SJCRH30 (cell line): Measurements from ENCODE around the gene DMAC2. TPM values are rescaled to one million over a fixed set of nuclear protein-coding genes. Genes with fewer than 3 reads are reported as not detected.

ENCODE experiments used
- DNase-seq, 2 experiments: peaks; one replicate each; pipeline ENCODE4 v3.0.0-alpha.2; 2015 to 2020
- H3K27ac ChIP-seq: fragments of 250-450 bp; sonication (Bioruptor Pico); 2 replicates; pipeline ENCODE4 v1.5.1; 2020; ENCODE audit warnings: mild to moderate bottlenecking, moderate library complexity
- H3K27me3 ChIP-seq: fragments of 250-450 bp; sonication (Bioruptor Pico); 2 replicates; pipeline ENCODE4 v1.5.1; 2020; ENCODE audit warnings: mild to moderate bottlenecking, moderate library complexity
- H3K36me3 ChIP-seq: fragments of 250-450 bp; sonication (Bioruptor Pico); 2 replicates; pipeline ENCODE4 v1.5.1; 2020; ENCODE audit warnings: mild to moderate bottlenecking, moderate library complexity
- H3K4me1 ChIP-seq: fragments of 250-450 bp; sonication (Bioruptor Pico); 2 replicates; pipeline ENCODE4 v1.5.1; 2020; ENCODE audit warnings: mild to moderate bottlenecking, moderate library complexity
- H3K4me3 ChIP-seq: fragments of 250-450 bp; sonication (Bioruptor Pico); 2 replicates; pipeline ENCODE4 v1.5.1; 2020; ENCODE audit warnings: mild to moderate bottlenecking, moderate library complexity
- H3K9me3 ChIP-seq: fragments of 250-450 bp; sonication (Bioruptor Pico); replicated peaks from 2 replicates; pipeline ENCODE4 v1.5.1; 2020; ENCODE audit warnings: mild to moderate bottlenecking, moderate library complexity
- total RNA-seq: library from RNA; depleted of rRNA; stranded (reverse); fragments of >200 nt; shearing (Covaris generic); gene quantifications from 2 replicates; pipeline ENCODE4 v1.2.3, GENCODE V29; 2014

The DMAC2 gene
- total RNA-seq, 1 experiment from 2014 or later = 91.7 TPM

- Histone ChIP-seq H3K4me3 (no peak overlapping the region), H3K4me1 (peaks cover 19% of the 10 kb centered on the region), H3K27me3 (no peaks in the 10 kb centered on the region), H3K36me3 (peaks cover 5% of the 10 kb centered on the region), H3K9me3 (no peaks in the 10 kb centered on the region), H3K27ac (no peak overlapping the region)
- no peak for DNase-seq
These were observed 6.5 kb downstream of the DMAC2 start for GRCh38 chr19:41433171-41433570.

- peaks cover 5% of the 10 kb centered on the region for H3K36me3 ChIP-seq
- DNase-seq = peak in 1 of 2 experiments; percentile 63
- no peaks in the 10 kb centered on the region for H3K9me3 ChIP-seq
- no peak overlapping the region for H3K4me3 ChIP-seq
- no peaks in the 10 kb centered on the region for H3K27me3 ChIP-seq
- H3K27ac ChIP-seq = peak overlapping the region; percentile 34
- peaks cover 19% of the 10 kb centered on the region for H3K4me1 ChIP-seq
These were observed 8.0 kb downstream of the DMAC2 start for GRCh38 chr19:41431426-41432386.

GRCh38 chr19:41430922-41431321 lies 8.8 kb downstream of the DMAC2 start:
- Histone ChIP-seq H3K4me3 (no peak overlapping the region), H3K27me3 (no peaks in the 10 kb centered on the region), H3K4me1 (peaks cover 19% of the 10 kb centered on the region), H3K27ac (peak overlapping the region; percentile 34), H3K36me3 (peaks cover 5% of the 10 kb centered on the region), H3K9me3 (no peaks in the 10 kb centered on the region)
- peak; percentile 54 to 67 for DNase-seq

GRCh38 chr19:41428481-41428859 lies 11.2 kb downstream of the DMAC2 start:
- Histone ChIP-seq H3K27me3 (no peaks in the 10 kb centered on the region), H3K9me3 (no peaks in the 10 kb centered on the region), H3K4me1 (peaks cover 19% of the 10 kb centered on the region), H3K27ac (peak overlapping the region; percentile 87), H3K4me3 (peak overlapping the region; percentile 74), H3K36me3 (peaks cover 5% of the 10 kb centered on the region)
- DNase-seq = peak in 1 of 2 experiments; percentile 70

- Histone ChIP-seq H3K9me3 (no peaks in the 10 kb centered on the region), H3K4me3 (peak overlapping the region; percentile 74), H3K36me3 (peaks cover 9% of the 10 kb centered on the region), H3K27me3 (no peaks in the 10 kb centered on the region), H3K4me1 (peaks cover 19% of the 10 kb centered on the region), H3K27ac (peak overlapping the region; percentile 87)
- peak; percentile 71 to 75 for DNase-seq
These were observed 11.8 kb downstream of the DMAC2 start for GRCh38 chr19:41427647-41428480.

GRCh38 chr19:41426952-41427646 lies 12.6 kb downstream of the DMAC2 start, which contains the start of gene B3GNT8:
TSS of gene B3GNT8 (minus strand) at chr19:41427374. CDS start at chr19:41426778, 596 bp downstream.
- DNase-seq = peak; percentile 97 to 98
- H3K36me3 ChIP-seq = peaks cover 8% of the 10 kb centered on the region
- peak within 1 kb of the TSS; percentile 87 for H3K27ac ChIP-seq
- peak within 1 kb of the TSS; percentile 74 for H3K4me3 ChIP-seq
- H3K4me1 ChIP-seq = peaks cover 19% of the 10 kb centered on the region
- H3K9me3 ChIP-seq = no peaks in the 10 kb centered on the region
- H3K27me3 ChIP-seq = no peaks in the 10 kb centered on the region

- H3K9me3 ChIP-seq = no peaks in the 10 kb centered on the region
- no peak for DNase-seq
- H3K27ac ChIP-seq = peak overlapping the region; percentile 87; the same call in 1 of the 2 replicates
- peak overlapping the region; percentile 74 for H3K4me3 ChIP-seq
- no peaks in the 10 kb centered on the region for H3K27me3 ChIP-seq
- peaks cover 6% of the 10 kb centered on the region for H3K36me3 ChIP-seq
- H3K4me1 ChIP-seq = peaks cover 18% of the 10 kb centered on the region
These were observed 13.4 kb downstream of the DMAC2 start for GRCh38 chr19:41426116-41426841.

GRCh38 chr19:41425174-41426115 lies 14.3 kb downstream of the DMAC2 start:
- H3K27ac ChIP-seq = no peak overlapping the region
- no peaks in the 10 kb centered on the region for H3K27me3 ChIP-seq
- no peaks in the 10 kb centered on the region for H3K9me3 ChIP-seq
- peaks cover 6% of the 10 kb centered on the region for H3K36me3 ChIP-seq
- no peak for DNase-seq
- H3K4me3 ChIP-seq = no peak overlapping the region
- peaks cover 11% of the 10 kb centered on the region for H3K4me1 ChIP-seq

- H3K36me3 ChIP-seq = peaks cover 10% of the 10 kb centered on the region
- no peak overlapping the region for H3K4me3 ChIP-seq
- H3K9me3 ChIP-seq = no peaks in the 10 kb centered on the region
- DNase-seq = no peak
- no peak overlapping the region for H3K27ac ChIP-seq
- H3K27me3 ChIP-seq = no peaks in the 10 kb centered on the region
- H3K4me1 ChIP-seq = peaks cover 11% of the 10 kb centered on the region
These were observed 15.2 kb downstream of the DMAC2 start for GRCh38 chr19:41424335-41425173.

GRCh38 chr19:41422955-41423354 lies 16.8 kb downstream of the DMAC2 start:
- Histone ChIP-seq H3K36me3 (peaks cover 15% of the 10 kb centered on the region), H3K27ac (no peak overlapping the region), H3K4me1 (peaks cover 12% of the 10 kb centered on the region), H3K27me3 (no peaks in the 10 kb centered on the region), H3K9me3 (no peaks in the 10 kb centered on the region), H3K4me3 (no peak overlapping the region)
- no peak for DNase-seq

GRCh38 chr19:41422456-41422855 lies 17.3 kb downstream of the DMAC2 start:
- Histone ChIP-seq H3K27me3 (no peaks in the 10 kb centered on the region), H3K36me3 (peaks cover 15% of the 10 kb centered on the region), H3K9me3 (no peaks in the 10 kb centered on the region), H3K4me3 (no peak overlapping the region), H3K27ac (no peak overlapping the region), H3K4me1 (peaks cover 15% of the 10 kb centered on the region)
- no peak for DNase-seq

- Histone ChIP-seq H3K4me1 (peaks cover 18% of the 10 kb centered on the region), H3K4me3 (no peak overlapping the region), H3K27ac (no peak overlapping the region), H3K27me3 (no peaks in the 10 kb centered on the region), H3K36me3 (peaks cover 15% of the 10 kb centered on the region), H3K9me3 (no peaks in the 10 kb centered on the region)
- no peak for DNase-seq
These were observed 17.7 kb downstream of the DMAC2 start for GRCh38 chr19:41421973-41422372.
